Measurements from ENCODE around the gene TULP1.

- TF ChIP-seq CTCF (IDR thresholded peaks at IDR 0.05; ENCODE audit: low read depth, low read length) (no peak), MAX (IDR thresholded peaks at IDR 0.05; ENCODE audit: low read depth, low read length) (no peak), POLR2A (IDR thresholded peaks at IDR 0.05; ENCODE audit: extremely low read depth, insufficient read length) (no peak)
These were observed 6.2 kb downstream of the TULP1 start for GRCh38 chr6:35506536-35506935.

All from NB4 (cell line).